Motor neuron (in vitro differentiated cells): ENCODE data around the gene FDXR. TPM values are rescaled to one million over a fixed set of nuclear protein-coding genes. Genes with fewer than 3 reads are reported as not detected.
"Not testable (repeated sequence)": the region's sequence is repeated elsewhere in the genome, so short reads cannot be mapped to it uniquely, and the experiment has no call there.

Experiments used
- ATAC-seq, 8 experiments: fragments of 200-7000 bp; cut with Tn5 transposase; replicated peaks in 6 of 8; 2 replicates each; pipeline ENCODE4 v1.8.0; 2021; ENCODE audit warnings: mild to moderate bottlenecking in 8 of 8, moderate library complexity in 8 of 8
- H3K27ac ChIP-seq, 2 donors: fragments of 250-450 bp; sonication (Bioruptor Pico); 2 replicates each; pipeline ENCODE4 v1.9.0; 2021; ENCODE audit warnings: antibody characterized with exemption in 2 of 2, mild to moderate bottlenecking in 2 of 2, moderate library complexity in 1 of 2
- H3K4me1 ChIP-seq, 2 donors: fragments of 250-450 bp; sonication (Bioruptor Pico); replicated peaks in 1 of 2; 2 replicates each; pipeline ENCODE4 v1.6.1; 2021; ENCODE audit warnings: antibody characterized with exemption in 2 of 2, mild to moderate bottlenecking in 2 of 2, moderate library complexity in 1 of 2
- H3K4me3 ChIP-seq, 5 donors: fragments of 250-450 bp; sonication (Bioruptor Pico); 2 replicates each; pipeline ENCODE4 v1.9.0; 2021; ENCODE audit warnings: antibody characterized with exemption in 5 of 5, mild to moderate bottlenecking in 5 of 5, moderate library complexity in 4 of 5
- WGBS, 10 experiments: fragments of 450-650 bp; shearing (Covaris generic); methylation state at CpG; one replicate each; pipeline ENCODE4 v1.0.0; 2022; 5-methylcytosine and 5-hydroxymethylcytosine counted together
- in situ Hi-C, 9 experiments: fragments of 400-800 bp; cut with MboI; loops; one replicate each; pipeline ENCODE4 v1.15.0; 2021; ENCODE audit warnings: low sequenced_read_pairs in 9 of 9, low pct_unique_long_range_greater_than_20kb in 2 of 9; ENCODE audit not compliant: unreplicated experiment in 9 of 9
- total RNA-seq, 8 experiments: library from RNA; unstranded; fragments of 300-600 nt; gene quantifications; 2 replicates each; pipeline versions ENCODE4 v1.2.3 to v1.2.4, GENCODE V29; 2022

FDXR gene
- total RNA-seq, 8 experiments from 2014 or later, result 7.7 to 80.4 (median 16.6) TPM

GRCh38 chr17:74874615-74875037 lies 1.8 kb upstream of the FDXR start:
- ATAC-seq, result no peak
- in situ Hi-C loops, result loop anchor here in 1 of 9 experiments (25.0 kb wide), 1 partner anchor 112 kb away; no protein-coding TSS in a partner anchor
- H3K4me3 ChIP-seq, result no peak overlapping the region
- 74 to 100% (median 93%) methylated on average over 1 to 5 of the region's 5 CpGs for WGBS, 10 experiments
- peaks cover 4 to 6% of the 10 kb centered on the region in 2 donors for H3K4me1 ChIP-seq
- H3K27ac ChIP-seq, result no peak overlapping the region

GRCh38 chr17:74873874-74874614 lies 1.2 kb upstream of the FDXR start:
- 0 to 80% (median 51%) methylated on average over 1 to 5 of the region's 6 CpGs; no CpG with 5 or more reads in 1 of the 10 experiments for WGBS, 10 experiments
- Histone ChIP-seq H3K27ac (no peak overlapping the region), H3K4me3 (peak overlapping the region; percentile 50 to 68 (median 60)), H3K4me1 (peaks cover 4 to 6% of the 10 kb centered on the region in 2 donors)
- in situ Hi-C loops, result loop anchor here in 1 of 9 experiments (25.0 kb wide), 1 partner anchor 112 kb away; no protein-coding TSS in a partner anchor
- ATAC-seq, result no peak

GRCh38 chr17:74873037-74873873 lies 461 bp upstream of the FDXR start:
- Histone ChIP-seq H3K4me3 (peak overlapping the region; percentile 50 to 85 (median 60)), H3K4me1 (peaks cover 4 to 6% of the 10 kb centered on the region in 2 donors), H3K27ac (peak overlapping the region; percentile 57 to 58)
- 0 to 9% (median 0%) methylated on average over 1 to 15 of the region's 55 CpGs; no CpG with 5 or more reads in 3 of the 10 experiments for WGBS, 10 experiments
- in situ Hi-C loops, result loop anchor here in 1 of 9 experiments (25.0 kb wide), 1 partner anchor 111 kb away; no protein-coding TSS in a partner anchor
- peak; percentile 89 to 95 (median 93) for ATAC-seq

GRCh38 chr17:74871356-74872076 lies 1.3 kb downstream of the FDXR start:
- no peak overlapping the region for H3K27ac ChIP-seq
- in situ Hi-C loops, result loop anchor here in 1 of 9 experiments (25.0 kb wide), 1 partner anchor 109 kb away; no protein-coding TSS in a partner anchor

GRCh38 chr17:74870512-74870911 lies 2.3 kb downstream of the FDXR start:
- Histone ChIP-seq H3K27ac (no peak overlapping the region), H3K4me3 (no peak overlapping the region), H3K4me1 (peaks cover 4 to 6% of the 10 kb centered on the region in 2 donors)
- WGBS, 10 experiments, result 17 to 100% methylated on average over 1 of the region's 3 CpGs; no CpG with 5 or more reads in 8 of the 10 experiments
- in situ Hi-C loops, result loop anchor here in 1 of 9 experiments (25.0 kb wide), 1 partner anchor 108 kb away; no protein-coding TSS in a partner anchor
- ATAC-seq, result no peak

More at GRCh38 chr17:74871356-74872076, 1.3 kb downstream of the FDXR start:
- H3K4me3 ChIP-seq, result peak overlapping the region in 1 of 5 donors; percentile 60
- 35 to 100% (median 78%) methylated on average over 1 to 7 of the region's 11 CpGs; no CpG with 5 or more reads in 2 of the 10 experiments for WGBS, 10 experiments
- peaks cover 4 to 6% of the 10 kb centered on the region in 2 donors for H3K4me1 ChIP-seq
- no peak for ATAC-seq

GRCh38 chr17:74870028-74870427 lies 2.8 kb downstream of the FDXR start:
- WGBS, 10 experiments, result 70 to 89% (median 80%) methylated on average over 1 to 6 of the region's 9 CpGs; no CpG with 5 or more reads in 5 of the 10 experiments
- in situ Hi-C loops, result loop anchor here in 1 of 9 experiments (25.0 kb wide), 1 partner anchor 108 kb away; no protein-coding TSS in a partner anchor
- ATAC-seq, result not testable (repeated sequence)

GRCh38 chr17:74868908-74869255 lies 3.9 kb downstream of the FDXR start:
- Histone ChIP-seq H3K4me3 (no peak overlapping the region), H3K4me1 (peaks cover 4 to 8% of the 10 kb centered on the region in 2 donors), H3K27ac (no peak overlapping the region)
- 73 to 100% (median 83%) methylated on average over 1 to 2 of the region's 6 CpGs; no CpG with 5 or more reads in 7 of the 10 experiments for WGBS, 10 experiments
- ATAC-seq, result no peak
- in situ Hi-C loops, result loop anchor here in 3 of 9 experiments (10.0 to 25.0 kb wide), 2 partner anchors 74 to 107 kb away; no protein-coding TSS in a partner anchor

More at GRCh38 chr17:74870028-74870427, 2.8 kb downstream of the FDXR start:
- H3K27ac ChIP-seq, H3K4me3 ChIP-seq, H3K4me1 ChIP-seq: not testable (repeated sequence)

- no peak overlapping the region for H3K27ac ChIP-seq
- in situ Hi-C loops, result loop anchor here in 3 of 9 experiments (10.0 to 25.0 kb wide), 2 partner anchors 74 to 106 kb away; no protein-coding TSS in a partner anchor
- no peak overlapping the region for H3K4me3 ChIP-seq
- 50 to 100% (median 85%) methylated on average over 1 to 8 of the region's 12 CpGs; no CpG with 5 or more reads in 2 of the 10 experiments for WGBS, 10 experiments
- H3K4me1 ChIP-seq, result peaks cover 3 to 8% of the 10 kb centered on the region in 2 donors
- no peak for ATAC-seq
Measured at GRCh38 chr17:74868251-74868907, 4.4 kb downstream of the FDXR start.

- no peak overlapping the region for H3K27ac ChIP-seq
- ATAC-seq, result no peak
- no peak overlapping the region for H3K4me3 ChIP-seq
- 78 to 80% methylated on average over 3 to 7 of the region's 19 CpGs; no CpG with 5 or more reads in 8 of the 10 experiments for WGBS, 10 experiments
- peaks cover 7 to 10% of the 10 kb centered on the region in 2 donors for H3K4me1 ChIP-seq
- in situ Hi-C loops, result loop anchor here in 3 of 9 experiments (10.0 to 25.0 kb wide), 2 partner anchors 72 to 104 kb away; no protein-coding TSS in a partner anchor
Measured at GRCh38 chr17:74866198-74866835, 6.5 kb downstream of the FDXR start.

GRCh38 chr17:74865504-74866197 lies 7.1 kb downstream of the FDXR start:
- in situ Hi-C loops, result loop anchor here in 3 of 9 experiments (10.0 to 25.0 kb wide), 2 partner anchors 71 to 103 kb away; no protein-coding TSS in a partner anchor
- Histone ChIP-seq H3K27ac (no peak overlapping the region), H3K4me3 (no peak overlapping the region), H3K4me1 (peaks cover 7 to 16% of the 10 kb centered on the region in 2 donors)
- 0 to 100% (median 67%) methylated on average over 1 to 4 of the region's 19 CpGs; no CpG with 5 or more reads in 3 of the 10 experiments for WGBS, 10 experiments
- peak in 1 of 8 experiments; percentile 3 for ATAC-seq
